Measurements from ENCODE around the gene PARP8. TPM values are rescaled to one million over a fixed set of nuclear protein-coding genes. Genes with fewer than 3 reads are reported as not detected.
A peak's percentile ranks its signal among the peaks of the same experiment; 100 is the strongest.

Gene PARP8
- total RNA-seq, 1 donor from 2014 or later, result 13.6 TPM

DNA sequence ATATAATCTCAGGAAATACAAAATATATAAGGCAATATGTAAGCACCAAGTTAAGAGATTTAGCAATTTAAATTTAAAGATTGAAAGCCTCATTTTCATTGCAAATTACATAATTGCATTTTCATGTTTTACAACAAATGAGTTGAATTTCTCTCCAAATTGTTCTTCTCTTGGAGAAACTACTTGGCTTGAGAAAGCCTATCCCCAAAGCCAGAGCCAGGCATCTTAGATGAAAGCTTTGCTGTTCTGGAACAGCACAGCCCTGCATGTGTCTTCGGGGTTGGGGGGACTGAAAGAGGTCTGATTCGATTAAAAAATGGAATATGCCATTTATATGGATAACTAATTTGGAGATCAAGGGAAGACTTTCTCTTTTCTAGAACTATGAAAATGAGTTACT, 212.0 kb downstream of the PARP8 start:
- H3K36me3 Mint-ChIP-seq (ENCODE audit: low read depth, unreplicated experiment), result no peaks in the 10 kb centered on the region
- DNase-seq (ENCODE audit: low spot score), result no peak

DNA sequence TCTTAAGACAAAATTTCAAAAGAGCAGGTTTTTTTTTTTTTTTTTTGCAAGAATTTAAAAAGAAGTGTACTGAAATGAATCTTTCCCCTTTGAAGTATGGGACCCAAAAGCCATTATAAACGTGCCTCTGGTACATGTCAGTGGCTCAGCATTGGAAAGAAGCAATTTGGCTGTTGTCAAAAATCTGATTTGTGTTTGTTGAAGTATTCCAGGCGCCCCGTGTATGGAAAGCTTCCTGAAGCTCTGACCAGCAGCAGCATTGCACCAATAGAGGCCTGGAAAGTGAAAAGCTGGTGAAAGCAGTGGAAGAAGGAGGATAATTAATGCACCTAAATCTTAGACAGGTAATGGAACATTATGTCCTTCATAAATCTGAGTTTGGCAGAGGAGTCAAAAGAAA, 215.0 kb downstream of the PARP8 start:
- Mint-ChIP-seq H3K9me3 (ENCODE audit: unreplicated experiment) (no peaks in the 10 kb centered on the region), H3K27ac (ENCODE audit: unreplicated experiment) (no peak overlapping the region), H3K4me1 (ENCODE audit: unreplicated experiment) (peaks cover 4% of the 10 kb centered on the region)

More for the DNA sequence above, 212.0 kb downstream of the PARP8 start:
- Mint-ChIP-seq H3K27me3 (ENCODE audit: unreplicated experiment) (peaks cover 4% of the 10 kb centered on the region), H3K4me3 (ENCODE audit: unreplicated experiment) (no peak overlapping the region), H3K27ac (ENCODE audit: unreplicated experiment) (no peak overlapping the region), H3K9me3 (ENCODE audit: unreplicated experiment) (no peaks in the 10 kb centered on the region), H3K4me1 (ENCODE audit: unreplicated experiment) (no peaks in the 10 kb centered on the region)
- TF ChIP-seq, protein P1, sequence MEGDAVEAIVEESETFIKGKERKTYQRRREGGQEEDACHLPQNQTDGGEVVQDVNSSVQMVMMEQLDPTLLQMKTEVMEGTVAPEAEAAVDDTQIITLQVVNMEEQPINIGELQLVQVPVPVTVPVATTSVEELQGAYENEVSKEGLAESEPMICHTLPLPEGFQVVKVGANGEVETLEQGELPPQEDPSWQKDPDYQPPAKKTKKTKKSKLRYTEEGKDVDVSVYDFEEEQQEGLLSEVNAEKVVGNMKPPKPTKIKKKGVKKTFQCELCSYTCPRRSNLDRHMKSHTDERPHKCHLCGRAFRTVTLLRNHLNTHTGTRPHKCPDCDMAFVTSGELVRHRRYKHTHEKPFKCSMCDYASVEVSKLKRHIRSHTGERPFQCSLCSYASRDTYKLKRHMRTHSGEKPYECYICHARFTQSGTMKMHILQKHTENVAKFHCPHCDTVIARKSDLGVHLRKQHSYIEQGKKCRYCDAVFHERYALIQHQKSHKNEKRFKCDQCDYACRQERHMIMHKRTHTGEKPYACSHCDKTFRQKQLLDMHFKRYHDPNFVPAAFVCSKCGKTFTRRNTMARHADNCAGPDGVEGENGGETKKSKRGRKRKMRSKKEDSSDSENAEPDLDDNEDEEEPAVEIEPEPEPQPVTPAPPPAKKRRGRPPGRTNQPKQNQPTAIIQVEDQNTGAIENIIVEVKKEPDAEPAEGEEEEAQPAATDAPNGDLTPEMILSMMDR (IDR thresholded peaks at IDR 0.05; ENCODE audit: unreplicated experiment), result no peak

DNA sequence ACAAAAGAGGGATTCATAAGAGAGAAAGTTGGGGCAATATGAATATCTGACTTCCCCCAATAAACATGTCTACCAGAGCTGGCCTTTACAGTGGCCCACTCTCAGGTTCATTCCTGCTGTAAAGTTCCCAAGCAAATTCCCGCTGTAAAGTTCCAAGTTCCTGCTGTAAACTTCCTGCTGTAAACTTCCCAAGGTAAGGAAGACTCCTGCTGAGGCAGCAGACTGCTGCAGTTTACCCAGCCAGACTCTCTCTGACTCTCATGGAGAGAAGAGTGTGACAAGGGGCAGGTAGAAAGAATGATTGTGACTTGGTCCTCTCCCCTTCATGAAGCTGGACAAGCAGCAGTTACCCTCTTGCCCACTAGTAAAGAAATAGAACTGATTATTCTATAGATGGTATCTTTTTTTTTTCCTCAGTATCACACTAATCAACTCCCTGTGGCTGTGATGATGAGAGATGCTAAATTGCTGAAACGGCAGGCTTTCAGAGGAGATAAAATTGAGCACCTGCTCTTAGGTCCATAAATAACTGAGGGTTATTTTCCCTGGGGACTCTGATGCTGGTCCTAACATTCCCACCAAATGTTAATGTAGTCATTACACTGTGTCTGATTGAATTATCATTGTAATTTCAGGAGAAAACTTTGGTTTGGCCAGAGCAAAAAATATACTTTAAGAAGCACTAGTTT, 220.4 kb downstream of the PARP8 start:
- Mint-ChIP-seq H3K27ac (ENCODE audit: unreplicated experiment) (no peak overlapping the region), H3K36me3 (ENCODE audit: low read depth, unreplicated experiment) (no peaks in the 10 kb centered on the region)
- DNase-seq (ENCODE audit: low spot score), result peak; percentile 6

More for the DNA sequence above, 215.0 kb downstream of the PARP8 start:
- Mint-ChIP-seq H3K4me3 (ENCODE audit: unreplicated experiment) (no peak overlapping the region), H3K36me3 (ENCODE audit: low read depth, unreplicated experiment) (no peaks in the 10 kb centered on the region), H3K27me3 (ENCODE audit: unreplicated experiment) (peaks cover 4% of the 10 kb centered on the region)
- DNase-seq (ENCODE audit: low spot score), result no peak
- TF ChIP-seq, protein P1 (IDR thresholded peaks at IDR 0.05; ENCODE audit: unreplicated experiment), result no peak

DNA sequence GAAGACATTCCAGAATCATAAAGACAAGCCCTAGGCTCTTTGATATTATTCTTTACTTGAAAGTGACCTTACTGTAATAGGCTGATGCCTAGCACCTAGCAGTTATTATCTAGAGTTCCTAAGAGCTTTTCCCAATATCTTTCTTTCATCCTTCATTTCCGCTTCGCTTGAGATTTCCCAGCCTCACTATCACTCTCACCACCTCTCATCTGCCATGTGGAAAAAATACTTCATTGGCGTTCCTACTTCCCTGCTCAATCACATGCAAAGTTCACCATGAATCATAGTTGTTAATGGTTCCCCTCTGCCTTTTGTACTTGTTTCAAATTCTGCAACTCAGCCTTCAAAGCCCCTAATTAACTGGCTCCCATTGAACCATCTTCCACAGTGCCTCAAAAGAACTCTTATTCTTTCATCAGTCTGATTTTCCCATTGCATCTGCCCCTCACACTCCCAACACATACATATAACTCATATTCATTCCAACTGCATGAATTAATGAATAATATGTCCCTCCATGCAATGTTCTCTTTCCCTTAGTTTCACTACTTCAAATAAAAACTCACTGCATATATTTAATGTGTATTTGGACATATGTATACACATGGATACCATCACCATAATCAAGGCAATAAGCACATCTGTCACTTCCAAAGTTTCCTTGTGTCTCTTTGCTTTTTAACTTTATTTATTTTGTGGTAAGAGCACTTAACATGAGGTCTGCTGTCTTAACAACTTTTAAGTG, 221.6 kb downstream of the PARP8 start:
- H3K4me1 Mint-ChIP-seq (ENCODE audit: unreplicated experiment), result peaks cover 8% of the 10 kb centered on the region
- DNase-seq (ENCODE audit: low spot score), result no peak
- H3K36me3 Mint-ChIP-seq (ENCODE audit: low read depth, unreplicated experiment), result no peaks in the 10 kb centered on the region
- H3K9me3 Mint-ChIP-seq (ENCODE audit: unreplicated experiment), result no peaks in the 10 kb centered on the region
- TF ChIP-seq, protein P1 (IDR thresholded peaks at IDR 0.05; ENCODE audit: unreplicated experiment), result no peak
- no peak overlapping the region for H3K4me3 Mint-ChIP-seq (ENCODE audit: unreplicated experiment)
- no peaks in the 10 kb centered on the region for H3K27me3 Mint-ChIP-seq (ENCODE audit: unreplicated experiment)
- no peak overlapping the region for H3K27ac Mint-ChIP-seq (ENCODE audit: unreplicated experiment)

More for the DNA sequence above, 220.4 kb downstream of the PARP8 start:
- TF ChIP-seq, protein P1 (IDR thresholded peaks at IDR 0.05; ENCODE audit: unreplicated experiment), result no peak
- no peaks in the 10 kb centered on the region for H3K9me3 Mint-ChIP-seq (ENCODE audit: unreplicated experiment)
- no peaks in the 10 kb centered on the region for H3K27me3 Mint-ChIP-seq (ENCODE audit: unreplicated experiment)
- peaks cover 8% of the 10 kb centered on the region for H3K4me1 Mint-ChIP-seq (ENCODE audit: unreplicated experiment)
- H3K4me3 Mint-ChIP-seq (ENCODE audit: unreplicated experiment), result no peak overlapping the region

DNA sequence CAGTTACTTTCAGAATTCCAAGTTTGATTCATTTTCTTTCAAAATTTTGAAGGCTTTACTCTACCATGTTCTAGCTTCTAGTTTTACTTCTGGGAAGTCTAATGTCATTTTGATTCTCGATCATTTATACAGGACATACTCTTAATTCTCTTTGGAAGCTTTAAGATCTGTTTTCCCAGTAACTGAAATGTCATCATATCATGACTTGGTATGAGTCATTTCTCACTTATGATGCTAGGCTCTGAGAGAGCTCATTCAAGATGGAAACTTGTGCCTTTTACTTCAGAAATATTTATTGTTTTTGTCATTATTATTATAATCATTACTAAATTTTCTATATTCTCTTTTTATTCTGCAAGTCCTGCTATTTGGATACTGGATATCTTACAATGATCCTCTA, 222.3 kb downstream of the PARP8 start:
- no peak overlapping the region for H3K4me3 Mint-ChIP-seq (ENCODE audit: unreplicated experiment)
- no peaks in the 10 kb centered on the region for H3K9me3 Mint-ChIP-seq (ENCODE audit: unreplicated experiment)
- H3K27me3 Mint-ChIP-seq (ENCODE audit: unreplicated experiment), result no peaks in the 10 kb centered on the region
- H3K4me1 Mint-ChIP-seq (ENCODE audit: unreplicated experiment), result peaks cover 8% of the 10 kb centered on the region
- DNase-seq (ENCODE audit: low spot score), result no peak
- no peak overlapping the region for H3K27ac Mint-ChIP-seq (ENCODE audit: unreplicated experiment)
- TF ChIP-seq, protein P1 (IDR thresholded peaks at IDR 0.05; ENCODE audit: unreplicated experiment), result no peak
- H3K36me3 Mint-ChIP-seq (ENCODE audit: low read depth, unreplicated experiment), result no peaks in the 10 kb centered on the region
